Esophagus squamous epithelium (tissue), 5 donors: ENCODE measurements around the gene PTPRN2. TPM values are rescaled to one million over a fixed set of nuclear protein-coding genes. Genes with fewer than 3 reads are reported as not detected.

Experiments
- DNase-seq: peaks from one replicate; lab custom pipeline; 2025; lab: John Stamatoyannopoulos, UW
- H3K27ac ChIP-seq, 4 donors: fragments of 200-600 bp; sonication (generic); one replicate each; pipeline ENCODE4 v1.5.1; 2016 to 2019; ENCODE audit warnings: mild to moderate bottlenecking in 1 of 4
- H3K27me3 ChIP-seq, 4 donors: fragments of 200-600 bp; sonication (generic); 1 replicate in 3 of 4; 2 replicates in 1 of 4; pipeline versions ENCODE4 v1.5.1 to v1.6.0; 2017 to 2021; ENCODE audit warnings: antibody characterized with exemption in 1 of 4
- H3K36me3 ChIP-seq, 3 donors: fragments of 200-600 bp; sonication (generic); one replicate each; pipeline ENCODE4 v1.5.1; 2016 to 2019
- H3K4me1 ChIP-seq, 3 donors: fragments of 200-600 bp; sonication (generic); one replicate each; pipeline ENCODE4 v1.5.1; 2017 to 2019
- H3K4me3 ChIP-seq, 4 donors: fragments of 200-600 bp; sonication (generic); 1 replicate in 3 of 4; 2 replicates in 1 of 4; pipeline ENCODE4 v1.5.1; 2016 to 2019; ENCODE audit warnings: mild to moderate bottlenecking in 2 of 4, moderate library complexity in 1 of 4
- H3K9me3 ChIP-seq, 3 donors: fragments of 200-600 bp; sonication (generic); one replicate each; pipeline ENCODE4 v1.5.1; 2016 to 2019
- POLR2A ChIP-seq, 4 donors: fragments of 450-650 bp; IDR thresholded peaks; one replicate each; pipeline ENCODE4 v1.6.1; 2017; ENCODE audit warnings: antibody characterized with exemption in 4 of 4, mild to moderate bottlenecking in 4 of 4, moderate library complexity in 3 of 4
- WGBS, 2 donors: methylation state at CpG; one replicate each; pipeline ENCODE4 v1.1.5; 2018; 5-methylcytosine and 5-hydroxymethylcytosine counted together
- intact Hi-C: fragments of 100-400 bp; cut with DNase I; formaldehyde crosslinking; loops from one replicate; pipeline ENCODE4 v1.15.0; 2022
- total RNA-seq, 4 donors: library from RNA; depleted of rRNA; stranded (reverse); fragments of >200 nt; gene quantifications; one replicate each; pipeline ENCODE4 v1.1.0, GENCODE V29; 2016
- TF ChIP-seq, protein P1 (sequence below), 6 experiments: fragments of 450-650 bp in 4 of 6; fragments of 200-600 bp in 2 of 6; sonication (generic) in 2 of 6; IDR thresholded peaks; one replicate each; pipeline ENCODE4 v1.5.1; 2016 to 2019; ENCODE audit warnings: antibody characterized with exemption in 6 of 6, mild to moderate bottlenecking in 4 of 6, moderate library complexity in 4 of 6
- donor health status: DM: yes; HTN: yes; CAD: no.

PTPRN2 gene
- total RNA-seq, 4 donors from 2014 or later = 0.38 to 2.7 (median 1.0) TPM

DNA sequence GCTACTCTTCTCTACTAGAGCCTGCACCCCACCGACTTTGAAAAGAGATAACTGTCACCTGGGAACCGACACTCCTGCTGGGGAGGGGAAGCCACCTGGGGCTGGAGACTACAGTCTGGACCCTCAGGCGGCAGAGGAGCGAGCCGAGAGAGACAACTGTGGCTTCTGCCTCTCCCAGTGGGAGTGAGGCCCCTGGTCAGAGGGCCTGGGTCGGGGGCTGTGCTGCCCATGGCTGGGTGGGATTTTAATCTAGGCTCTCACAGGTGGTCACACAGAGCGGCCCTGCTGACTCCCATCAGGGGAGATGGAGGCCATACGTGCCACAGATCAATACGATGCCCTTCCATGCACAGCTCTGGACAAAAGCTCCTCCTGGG, 878.7 kb downstream of the PTPRN2 start:
- whole genome bisulfite sequencing, 2 donors = 70 to 87% methylated on average over 6 to 8 of the region's 9 CpGs
- Histone ChIP-seq H3K9me3 (no peaks in the 10 kb centered on the region), H3K36me3 (no peaks in the 10 kb centered on the region), H3K27me3 (peaks cover 0 to 19% (median 0%) of the 10 kb centered on the region in 4 donors), H3K4me1 (no peaks in the 10 kb centered on the region), H3K4me3 (no peak overlapping the region), H3K27ac (no peak overlapping the region)
- intact Hi-C loops = no loop called here
- TF ChIP-seq POLR2A (IDR thresholded peaks at IDR 0.05) = no peak
- TF ChIP-seq, protein P1, sequence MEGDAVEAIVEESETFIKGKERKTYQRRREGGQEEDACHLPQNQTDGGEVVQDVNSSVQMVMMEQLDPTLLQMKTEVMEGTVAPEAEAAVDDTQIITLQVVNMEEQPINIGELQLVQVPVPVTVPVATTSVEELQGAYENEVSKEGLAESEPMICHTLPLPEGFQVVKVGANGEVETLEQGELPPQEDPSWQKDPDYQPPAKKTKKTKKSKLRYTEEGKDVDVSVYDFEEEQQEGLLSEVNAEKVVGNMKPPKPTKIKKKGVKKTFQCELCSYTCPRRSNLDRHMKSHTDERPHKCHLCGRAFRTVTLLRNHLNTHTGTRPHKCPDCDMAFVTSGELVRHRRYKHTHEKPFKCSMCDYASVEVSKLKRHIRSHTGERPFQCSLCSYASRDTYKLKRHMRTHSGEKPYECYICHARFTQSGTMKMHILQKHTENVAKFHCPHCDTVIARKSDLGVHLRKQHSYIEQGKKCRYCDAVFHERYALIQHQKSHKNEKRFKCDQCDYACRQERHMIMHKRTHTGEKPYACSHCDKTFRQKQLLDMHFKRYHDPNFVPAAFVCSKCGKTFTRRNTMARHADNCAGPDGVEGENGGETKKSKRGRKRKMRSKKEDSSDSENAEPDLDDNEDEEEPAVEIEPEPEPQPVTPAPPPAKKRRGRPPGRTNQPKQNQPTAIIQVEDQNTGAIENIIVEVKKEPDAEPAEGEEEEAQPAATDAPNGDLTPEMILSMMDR (IDR thresholded peaks at IDR 0.05) = no peak
- DNase-seq = no peak

DNA sequence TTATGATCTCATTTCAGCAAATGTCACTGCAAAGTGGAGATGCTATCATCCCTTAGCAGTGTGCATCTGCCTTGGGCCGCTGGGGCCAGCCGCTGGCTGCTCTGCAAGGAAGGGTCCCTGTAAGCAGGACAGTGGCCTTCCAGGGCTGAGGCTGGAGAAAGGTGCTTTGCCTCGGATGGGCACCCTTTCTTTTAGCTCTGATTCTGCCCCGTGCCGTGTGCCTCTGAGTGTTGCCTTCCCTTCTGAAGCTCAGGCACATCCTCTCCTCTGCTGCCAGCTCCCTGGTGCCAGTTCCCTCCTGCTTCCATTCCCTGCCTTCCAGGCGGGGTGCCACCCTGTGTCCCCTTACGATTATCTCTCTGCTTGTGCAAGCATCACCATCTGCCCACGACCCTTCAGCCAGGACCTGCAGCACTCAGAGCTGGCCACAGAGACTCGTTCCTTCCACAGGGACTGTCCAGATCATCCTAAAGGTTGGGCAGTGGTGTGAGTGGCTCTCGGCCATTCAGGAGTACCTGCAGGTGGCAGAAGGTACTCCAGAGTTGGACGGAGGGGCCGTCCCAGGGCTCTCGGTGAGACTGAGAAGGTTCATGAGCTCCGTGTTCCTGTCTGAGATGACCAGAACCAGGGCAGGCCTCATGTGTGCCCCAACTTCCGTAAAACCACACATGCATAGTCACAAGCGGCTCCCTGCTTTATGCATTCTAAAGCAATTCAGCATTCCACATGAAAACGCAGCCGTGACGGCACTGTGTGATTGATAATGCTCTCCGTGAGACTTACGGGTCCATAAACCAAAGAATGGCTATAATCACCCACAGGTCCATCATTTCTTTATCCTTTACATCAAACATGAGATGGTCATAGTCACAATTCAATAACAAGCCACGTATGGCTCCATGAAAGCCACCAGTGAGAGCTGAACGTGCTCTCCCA, 879.4 kb downstream of the PTPRN2 start:
- no peak for TF ChIP-seq POLR2A (IDR thresholded peaks at IDR 0.05)
- TF ChIP-seq, protein P1 (IDR thresholded peaks at IDR 0.05) = no peak
- 73 to 79% methylated on average over 12 to 16 of the region's 23 CpGs for WGBS, 2 donors
- DNase-seq = no peak

DNA sequence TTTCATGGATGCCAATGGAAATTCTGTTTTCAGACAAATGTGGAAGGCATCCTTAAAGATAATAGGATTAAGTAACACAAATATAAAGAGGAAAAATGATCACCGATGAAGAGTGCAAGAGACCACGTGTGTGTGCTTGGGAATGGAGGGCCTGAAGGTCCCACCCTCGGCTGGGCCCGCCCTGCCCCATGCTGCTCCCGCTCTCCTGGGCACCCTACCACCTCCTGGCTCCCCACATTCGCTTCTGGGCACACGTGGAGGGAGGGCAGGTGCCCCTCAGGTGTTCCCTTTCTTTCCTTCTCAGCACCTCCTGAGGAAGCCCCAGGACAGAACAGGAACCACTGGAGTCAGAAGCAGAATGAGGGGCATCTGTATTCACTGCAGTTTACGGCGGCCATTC, 883.3 kb downstream of the PTPRN2 start:
- no peak overlapping the region for H3K4me3 ChIP-seq
- no peaks in the 10 kb centered on the region for H3K9me3 ChIP-seq
- H3K36me3 ChIP-seq = no peaks in the 10 kb centered on the region
- intact Hi-C loops = no loop called here
- H3K27me3 ChIP-seq = peaks cover 0 to 60% (median 0%) of the 10 kb centered on the region in 4 donors
- TF ChIP-seq POLR2A (IDR thresholded peaks at IDR 0.05) = no peak
- TF ChIP-seq, protein P1 (IDR thresholded peaks at IDR 0.05) = no peak
- WGBS, 2 donors = 67 to 75% methylated on average over 9 of the region's 9 CpGs
- no peak for DNase-seq
- no peaks in the 10 kb centered on the region for H3K4me1 ChIP-seq
- H3K27ac ChIP-seq = no peak overlapping the region

More for the DNA sequence above, 879.4 kb downstream of the PTPRN2 start:
- Histone ChIP-seq H3K9me3 (no peaks in the 10 kb centered on the region), H3K36me3 (no peaks in the 10 kb centered on the region), H3K4me3 (no peak overlapping the region), H3K27me3 (peaks cover 0 to 25% (median 0%) of the 10 kb centered on the region in 4 donors), H3K27ac (no peak overlapping the region), H3K4me1 (no peaks in the 10 kb centered on the region)
- intact Hi-C loops = no loop called here

DNA sequence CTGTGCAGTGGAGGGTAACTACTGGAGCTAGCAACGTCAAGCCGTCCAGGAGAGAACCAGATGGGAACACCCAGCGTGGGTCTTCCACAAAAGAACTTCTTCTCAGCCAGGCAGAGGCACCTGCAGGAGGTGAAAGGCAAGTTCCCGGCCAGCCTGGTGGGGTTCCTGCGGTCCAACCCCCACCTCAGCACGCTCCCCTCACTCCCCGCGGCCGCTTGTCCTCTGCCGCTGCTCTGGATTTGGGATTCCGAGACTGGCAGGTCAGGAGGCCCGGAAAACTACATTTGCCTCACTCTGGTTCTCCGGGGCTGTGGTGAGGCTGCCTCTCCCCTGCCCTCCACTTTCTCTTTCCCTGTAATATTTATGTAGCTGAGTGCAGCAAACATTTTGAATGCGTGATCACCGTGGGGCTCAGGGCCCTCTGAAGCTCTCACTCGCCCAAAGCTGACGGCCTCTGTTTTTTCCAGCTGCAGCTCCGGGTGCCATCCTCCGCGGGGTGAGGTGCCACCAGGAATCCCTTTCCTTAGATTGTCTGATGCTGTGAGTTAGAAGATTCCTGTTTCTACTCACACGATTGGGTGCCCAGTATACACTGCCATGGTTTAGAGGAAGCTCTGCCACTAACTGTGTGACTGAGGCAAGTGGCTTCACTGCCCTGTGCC, 884.0 kb downstream of the PTPRN2 start:
- H3K4me3 ChIP-seq = no peak overlapping the region
- 69 to 74% methylated on average over 15 to 16 of the region's 21 CpGs for WGBS, 2 donors
- H3K27me3 ChIP-seq = peaks cover 0 to 63% (median 0%) of the 10 kb centered on the region in 4 donors
- H3K9me3 ChIP-seq = no peaks in the 10 kb centered on the region
- TF ChIP-seq POLR2A (IDR thresholded peaks at IDR 0.05) = no peak
- TF ChIP-seq, protein P1 (IDR thresholded peaks at IDR 0.05) = no peak
- no peaks in the 10 kb centered on the region for H3K4me1 ChIP-seq
- H3K27ac ChIP-seq = no peak overlapping the region
- intact Hi-C loops = no loop called here
- no peak for DNase-seq
- no peaks in the 10 kb centered on the region for H3K36me3 ChIP-seq

DNA sequence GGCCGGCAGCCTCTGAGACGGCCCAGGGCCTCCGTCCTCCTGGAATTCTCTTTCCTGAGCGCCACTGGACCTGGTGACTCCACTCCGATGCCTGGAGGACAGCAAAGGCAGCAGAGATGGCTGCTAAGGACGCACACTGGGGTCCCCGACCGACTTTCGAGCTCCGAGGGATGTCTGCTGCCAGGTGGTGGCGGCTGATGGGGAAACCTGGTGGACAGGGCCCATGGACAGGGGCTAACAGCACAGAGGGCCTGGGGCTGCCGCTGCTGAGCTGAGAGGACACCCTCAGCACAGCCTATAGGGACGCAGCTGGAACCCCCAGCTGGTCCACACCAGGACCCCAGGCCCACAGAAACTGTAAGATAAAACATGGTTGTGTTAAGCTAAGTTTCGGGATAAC, 884.5 kb downstream of the PTPRN2 start:
- Histone ChIP-seq H3K27ac (no peak overlapping the region), H3K36me3 (no peaks in the 10 kb centered on the region), H3K27me3 (peaks cover 0 to 63% (median 0%) of the 10 kb centered on the region in 4 donors), H3K4me1 (no peaks in the 10 kb centered on the region), H3K4me3 (no peak overlapping the region), H3K9me3 (no peaks in the 10 kb centered on the region)
- no peak for DNase-seq
- WGBS, 2 donors = 69 to 75% methylated on average over 6 to 14 of the region's 14 CpGs
- intact Hi-C loops = no loop called here
- TF ChIP-seq POLR2A (IDR thresholded peaks at IDR 0.05) = no peak
- TF ChIP-seq, protein P1 (IDR thresholded peaks at IDR 0.05) = no peak
